Coronary artery (tissue), 2 donors: ENCODE results near the gene AP5S1.

Experiments
- DNase-seq: peaks from one replicate; pipeline ENCODE4 v3.0.0-alpha.2; 2017; ENCODE audit warnings: low spot score
- H3K27ac ChIP-seq, 2 donors: fragments of 200-600 bp; sonication (generic); one replicate each; pipeline ENCODE4 v1.5.1; 2016 to 2019
- H3K4me3 ChIP-seq: fragments of 200-600 bp; sonication (generic); 2 replicates; pipeline ENCODE4 v1.5.1; 2016; ENCODE audit warnings: mild to moderate bottlenecking, moderate library complexity
- TF ChIP-seq, protein P1 (sequence below): fragments of 200-600 bp; sonication (generic); IDR thresholded peaks from one replicate; pipeline ENCODE4 v1.5.1; 2019; ENCODE audit warnings: antibody characterized with exemption

Gene AP5S1

DNA sequence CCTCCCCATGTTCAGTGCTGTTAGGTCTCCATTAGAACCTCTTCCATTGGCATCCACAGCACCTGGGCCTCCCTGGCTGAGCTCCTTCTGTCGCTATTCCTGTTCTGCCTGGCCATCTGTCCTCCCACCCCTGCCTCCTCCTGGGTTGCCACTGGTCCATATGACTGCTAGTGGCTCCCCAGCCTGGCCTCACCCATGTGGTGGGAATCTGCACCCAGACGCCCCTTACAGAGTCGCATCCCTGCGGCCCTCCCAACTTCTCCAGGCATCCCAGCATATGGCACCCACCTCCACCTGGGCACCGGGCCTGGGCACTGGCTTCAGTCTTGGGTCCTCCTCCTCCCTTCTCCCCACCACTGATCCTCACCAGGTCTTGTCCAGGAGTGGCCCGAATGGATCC lies 16.5 kb upstream of the AP5S1 start:
- Histone ChIP-seq H3K27ac (no peak overlapping the region), H3K4me3 (no peak overlapping the region)
- TF ChIP-seq, protein P1, sequence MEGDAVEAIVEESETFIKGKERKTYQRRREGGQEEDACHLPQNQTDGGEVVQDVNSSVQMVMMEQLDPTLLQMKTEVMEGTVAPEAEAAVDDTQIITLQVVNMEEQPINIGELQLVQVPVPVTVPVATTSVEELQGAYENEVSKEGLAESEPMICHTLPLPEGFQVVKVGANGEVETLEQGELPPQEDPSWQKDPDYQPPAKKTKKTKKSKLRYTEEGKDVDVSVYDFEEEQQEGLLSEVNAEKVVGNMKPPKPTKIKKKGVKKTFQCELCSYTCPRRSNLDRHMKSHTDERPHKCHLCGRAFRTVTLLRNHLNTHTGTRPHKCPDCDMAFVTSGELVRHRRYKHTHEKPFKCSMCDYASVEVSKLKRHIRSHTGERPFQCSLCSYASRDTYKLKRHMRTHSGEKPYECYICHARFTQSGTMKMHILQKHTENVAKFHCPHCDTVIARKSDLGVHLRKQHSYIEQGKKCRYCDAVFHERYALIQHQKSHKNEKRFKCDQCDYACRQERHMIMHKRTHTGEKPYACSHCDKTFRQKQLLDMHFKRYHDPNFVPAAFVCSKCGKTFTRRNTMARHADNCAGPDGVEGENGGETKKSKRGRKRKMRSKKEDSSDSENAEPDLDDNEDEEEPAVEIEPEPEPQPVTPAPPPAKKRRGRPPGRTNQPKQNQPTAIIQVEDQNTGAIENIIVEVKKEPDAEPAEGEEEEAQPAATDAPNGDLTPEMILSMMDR: no peak
- DNase-seq: no peak

DNA sequence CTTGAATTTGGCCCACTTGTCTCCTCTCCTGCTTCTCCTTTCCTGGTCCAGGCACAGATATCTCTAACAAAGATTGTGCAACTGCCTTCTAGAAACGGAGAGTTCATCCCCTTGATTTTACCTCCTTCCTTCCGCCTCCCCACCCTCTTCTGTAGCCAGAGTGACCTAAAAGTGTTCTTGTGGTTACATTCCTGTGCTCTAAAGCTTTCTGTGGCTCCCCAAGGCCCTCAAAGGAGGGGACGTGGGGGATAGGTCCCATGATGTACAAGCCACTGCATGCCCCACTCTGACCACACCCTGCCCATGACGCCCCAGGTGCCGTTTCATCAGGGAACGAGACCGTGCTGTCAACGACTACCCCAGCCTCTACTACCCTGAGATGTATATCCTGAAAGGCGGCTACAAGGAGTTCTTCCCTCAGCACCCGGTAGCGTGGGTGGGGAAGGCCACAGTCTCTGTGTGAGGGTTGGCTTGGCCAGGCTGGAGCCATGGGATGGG lies 16.0 kb upstream of the AP5S1 start:
- peak overlapping the region; percentile 30 to 95 for H3K27ac ChIP-seq
- DNase-seq: no peak
- TF ChIP-seq, protein P1: no peak
- H3K4me3 ChIP-seq: no peak overlapping the region

DNA sequence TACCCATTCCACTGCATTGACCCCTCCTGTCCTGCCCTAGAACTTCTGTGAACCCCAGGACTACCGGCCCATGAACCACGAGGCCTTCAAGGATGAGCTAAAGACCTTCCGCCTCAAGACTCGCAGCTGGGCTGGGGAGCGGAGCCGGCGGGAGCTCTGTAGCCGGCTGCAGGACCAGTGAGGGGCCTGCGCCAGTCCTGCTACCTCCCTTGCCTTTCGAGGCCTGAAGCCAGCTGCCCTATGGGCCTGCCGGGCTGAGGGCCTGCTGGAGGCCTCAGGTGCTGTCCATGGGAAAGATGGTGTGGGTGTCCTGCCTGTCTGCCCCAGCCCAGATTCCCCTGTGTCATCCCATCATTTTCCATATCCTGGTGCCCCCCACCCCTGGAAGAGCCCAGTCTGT lies 15.6 kb upstream of the AP5S1 start:
- TF ChIP-seq, protein P1: no peak
- Histone ChIP-seq H3K4me3 (no peak overlapping the region), H3K27ac (peak overlapping the region; percentile 30 to 95)
- no peak for DNase-seq

DNA sequence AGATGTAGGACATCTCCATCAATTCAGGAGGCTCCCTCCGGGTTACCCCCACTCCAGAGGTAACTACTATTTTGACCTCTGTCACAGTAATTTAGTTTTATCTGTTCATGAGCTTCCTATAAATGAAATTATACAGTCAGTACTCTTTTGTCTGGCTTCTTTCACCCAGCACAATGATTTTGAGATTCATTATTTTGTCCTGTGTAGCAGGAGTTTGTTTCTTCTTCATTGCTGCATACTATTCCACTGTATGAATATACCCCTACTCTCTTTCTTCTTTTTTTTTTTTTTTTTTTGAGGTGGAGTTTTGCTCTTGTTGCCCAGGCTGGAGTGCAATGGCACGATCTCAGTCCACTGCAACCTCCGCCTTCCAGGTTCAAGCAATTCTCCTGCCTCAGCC lies 11.8 kb upstream of the AP5S1 start:
- TF ChIP-seq, protein P1: no peak
- peak overlapping the region; percentile 50 for H3K4me3 ChIP-seq

DNA sequence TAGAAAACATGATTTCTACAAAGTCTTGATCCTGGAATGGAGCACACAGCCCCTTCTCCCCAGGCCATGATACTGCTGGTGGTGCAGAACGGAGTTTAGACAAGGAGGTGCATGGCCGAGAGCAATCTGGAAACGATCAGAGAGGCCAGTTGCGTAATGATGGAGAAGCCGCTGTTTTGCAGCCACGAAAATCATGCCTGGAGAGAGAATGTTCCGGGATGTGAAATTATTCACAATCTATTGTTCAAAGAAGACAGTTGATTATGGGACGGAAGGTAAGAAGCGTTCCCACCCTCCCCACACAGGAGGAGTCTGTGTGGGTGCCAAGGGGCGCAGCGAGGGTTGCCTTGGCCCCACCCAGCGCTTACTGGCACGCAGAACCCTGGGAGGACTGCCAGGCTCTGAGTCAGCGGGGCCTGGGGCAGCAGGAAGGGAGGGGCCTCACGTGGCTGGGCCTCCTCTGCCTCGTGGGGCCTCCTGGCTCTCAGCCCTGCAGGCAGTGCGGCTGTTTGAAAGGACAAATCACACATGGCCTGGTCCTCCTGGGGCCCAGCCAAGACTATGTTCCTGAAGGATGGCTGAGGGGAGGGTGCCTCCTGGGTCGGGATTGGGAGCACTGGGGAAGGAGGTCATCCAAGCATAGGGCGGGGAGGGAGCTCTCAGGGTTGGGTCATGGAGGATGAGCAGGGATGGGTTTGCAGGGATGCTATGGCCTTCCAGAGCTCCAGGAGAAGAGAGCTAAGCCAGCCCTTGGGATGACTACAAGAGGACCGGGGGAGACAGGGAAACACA lies 8.7 kb upstream of the AP5S1 start:
- TF ChIP-seq, protein P1: no peak
- Histone ChIP-seq H3K27ac (peak overlapping the region; percentile 91 to 93), H3K4me3 (peak overlapping the region; percentile 71)
- peak; percentile 99 for DNase-seq

More for the DNA sequence above, 11.8 kb upstream of the AP5S1 start:
- peak overlapping the region; percentile 93 to 95 for H3K27ac ChIP-seq
- no peak for DNase-seq

DNA sequence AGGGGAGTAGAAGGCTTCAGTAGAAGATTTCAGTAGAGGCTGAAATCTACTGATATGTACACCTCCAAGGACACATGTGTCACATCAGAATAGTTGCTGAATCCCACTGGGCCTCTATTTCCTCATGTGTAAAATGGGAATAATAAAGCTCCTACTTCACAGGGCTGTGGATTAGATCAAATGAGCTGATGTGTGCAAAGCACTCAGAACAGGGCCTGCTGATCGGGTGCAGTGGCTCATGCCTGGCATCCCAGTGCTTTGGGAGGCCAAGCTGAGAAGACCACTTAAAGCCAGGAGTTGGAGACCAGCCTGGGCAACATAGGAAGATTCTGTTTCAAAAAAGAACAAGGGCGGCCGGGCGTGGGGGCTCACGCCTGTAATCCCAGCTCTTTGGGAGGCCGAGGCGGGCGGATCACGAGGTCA lies 8.1 kb upstream of the AP5S1 start:
- peak; percentile 73 for DNase-seq
- H3K27ac ChIP-seq: peak overlapping the region; percentile 91 to 93
- TF ChIP-seq, protein P1: no peak
- H3K4me3 ChIP-seq: peak overlapping the region; percentile 71
